ENCODE measurements around the gene GOLGA1.

DNA sequence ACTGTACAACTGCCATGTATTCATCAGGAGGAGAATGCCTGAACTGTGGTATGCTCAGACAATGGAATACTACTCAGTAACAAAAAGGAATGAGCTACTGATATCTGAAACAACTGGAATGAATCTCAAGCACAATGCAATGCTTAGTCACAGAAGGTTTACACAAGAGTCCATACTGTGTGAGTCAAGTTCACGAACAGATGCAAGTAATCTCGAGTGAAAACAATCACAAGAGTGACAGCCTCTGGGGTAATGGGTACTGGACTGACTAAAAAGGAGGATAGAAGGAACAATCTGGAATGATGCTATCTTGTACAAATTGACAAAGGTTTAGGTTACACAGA lies 19.5 kb upstream of the GOLGA1 start:
- TF ChIP-seq, protein P1, sequence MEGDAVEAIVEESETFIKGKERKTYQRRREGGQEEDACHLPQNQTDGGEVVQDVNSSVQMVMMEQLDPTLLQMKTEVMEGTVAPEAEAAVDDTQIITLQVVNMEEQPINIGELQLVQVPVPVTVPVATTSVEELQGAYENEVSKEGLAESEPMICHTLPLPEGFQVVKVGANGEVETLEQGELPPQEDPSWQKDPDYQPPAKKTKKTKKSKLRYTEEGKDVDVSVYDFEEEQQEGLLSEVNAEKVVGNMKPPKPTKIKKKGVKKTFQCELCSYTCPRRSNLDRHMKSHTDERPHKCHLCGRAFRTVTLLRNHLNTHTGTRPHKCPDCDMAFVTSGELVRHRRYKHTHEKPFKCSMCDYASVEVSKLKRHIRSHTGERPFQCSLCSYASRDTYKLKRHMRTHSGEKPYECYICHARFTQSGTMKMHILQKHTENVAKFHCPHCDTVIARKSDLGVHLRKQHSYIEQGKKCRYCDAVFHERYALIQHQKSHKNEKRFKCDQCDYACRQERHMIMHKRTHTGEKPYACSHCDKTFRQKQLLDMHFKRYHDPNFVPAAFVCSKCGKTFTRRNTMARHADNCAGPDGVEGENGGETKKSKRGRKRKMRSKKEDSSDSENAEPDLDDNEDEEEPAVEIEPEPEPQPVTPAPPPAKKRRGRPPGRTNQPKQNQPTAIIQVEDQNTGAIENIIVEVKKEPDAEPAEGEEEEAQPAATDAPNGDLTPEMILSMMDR (IDR thresholded peaks at IDR 0.05; ENCODE audit: poor library complexity, severe bottlenecking) = no peak
- TF ChIP-seq EZH2 (IDR thresholded peaks at IDR 0.05; ENCODE audit: borderline replicate concordance, insufficient read depth, low read length, poor library complexity, severe bottlenecking) = no peak
- TF ChIP-seq, protein P2, sequence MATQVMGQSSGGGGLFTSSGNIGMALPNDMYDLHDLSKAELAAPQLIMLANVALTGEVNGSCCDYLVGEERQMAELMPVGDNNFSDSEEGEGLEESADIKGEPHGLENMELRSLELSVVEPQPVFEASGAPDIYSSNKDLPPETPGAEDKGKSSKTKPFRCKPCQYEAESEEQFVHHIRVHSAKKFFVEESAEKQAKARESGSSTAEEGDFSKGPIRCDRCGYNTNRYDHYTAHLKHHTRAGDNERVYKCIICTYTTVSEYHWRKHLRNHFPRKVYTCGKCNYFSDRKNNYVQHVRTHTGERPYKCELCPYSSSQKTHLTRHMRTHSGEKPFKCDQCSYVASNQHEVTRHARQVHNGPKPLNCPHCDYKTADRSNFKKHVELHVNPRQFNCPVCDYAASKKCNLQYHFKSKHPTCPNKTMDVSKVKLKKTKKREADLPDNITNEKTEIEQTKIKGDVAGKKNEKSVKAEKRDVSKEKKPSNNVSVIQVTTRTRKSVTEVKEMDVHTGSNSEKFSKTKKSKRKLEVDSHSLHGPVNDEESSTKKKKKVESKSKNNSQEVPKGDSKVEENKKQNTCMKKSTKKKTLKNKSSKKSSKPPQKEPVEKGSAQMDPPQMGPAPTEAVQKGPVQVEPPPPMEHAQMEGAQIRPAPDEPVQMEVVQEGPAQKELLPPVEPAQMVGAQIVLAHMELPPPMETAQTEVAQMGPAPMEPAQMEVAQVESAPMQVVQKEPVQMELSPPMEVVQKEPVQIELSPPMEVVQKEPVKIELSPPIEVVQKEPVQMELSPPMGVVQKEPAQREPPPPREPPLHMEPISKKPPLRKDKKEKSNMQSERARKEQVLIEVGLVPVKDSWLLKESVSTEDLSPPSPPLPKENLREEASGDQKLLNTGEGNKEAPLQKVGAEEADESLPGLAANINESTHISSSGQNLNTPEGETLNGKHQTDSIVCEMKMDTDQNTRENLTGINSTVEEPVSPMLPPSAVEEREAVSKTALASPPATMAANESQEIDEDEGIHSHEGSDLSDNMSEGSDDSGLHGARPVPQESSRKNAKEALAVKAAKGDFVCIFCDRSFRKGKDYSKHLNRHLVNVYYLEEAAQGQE (IDR thresholded peaks at IDR 0.05; ENCODE audit: borderline replicate concordance) = no peak
- no peak for TF ChIP-seq POLR2AphosphoS5 (IDR thresholded peaks at IDR 0.05)
- TF ChIP-seq TAF1 (IDR thresholded peaks at IDR 0.05; ENCODE audit: low read depth) = no peak
- TF ChIP-seq SMC3 (conservative IDR thresholded peaks at IDR 0.05; ENCODE audit: poor library complexity) = no peak
- no peak for TF ChIP-seq EP300 (conservative IDR thresholded peaks at IDR 0.05; ENCODE audit: poor library complexity, severe bottlenecking)
- TF ChIP-seq MXI1 (conservative IDR thresholded peaks at IDR 0.05; ENCODE audit: poor library complexity, severe bottlenecking) = no peak
- TF ChIP-seq RAD21 (conservative IDR thresholded peaks at IDR 0.05) = no peak
